Raji (cell line): ENCODE results near the gene ZBTB20.

ENCODE experiments used
- POLR2A ChIP-seq: IDR thresholded peaks from 2 replicates; pipeline ENCODE4 v1.6.1; 2011; ENCODE audit warnings: low read depth, low read length, control low read depth; ENCODE audit not compliant: insufficient read depth

Gene ZBTB20

GRCh38 chr3:114953215-114953799 lies 193.8 kb downstream of the ZBTB20 start:
- no peak for TF ChIP-seq POLR2A

DNA sequence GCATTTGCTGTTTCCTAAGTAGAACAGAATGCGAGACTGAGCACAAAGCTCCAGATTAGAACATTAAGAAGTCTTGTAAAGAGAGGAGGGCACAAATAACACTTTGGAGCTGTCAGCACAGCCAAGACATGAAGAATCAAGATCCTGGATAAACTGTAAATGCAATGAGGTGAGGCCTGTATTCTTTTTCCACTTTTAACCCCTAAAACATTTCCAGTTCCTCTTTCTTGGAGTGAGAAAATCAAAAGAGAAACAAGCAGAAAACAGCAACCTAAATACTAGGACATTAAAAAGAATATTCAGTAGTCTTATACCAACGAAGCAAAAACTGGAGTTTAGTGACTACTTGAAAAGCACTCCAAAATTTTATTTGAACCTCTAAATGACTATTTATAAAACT lies 204.3 kb downstream of the ZBTB20 start:
- no peak for TF ChIP-seq POLR2A

- TF ChIP-seq POLR2A = no peak
Measured at GRCh38 chr3:114941626-114942309, 205.3 kb downstream of the ZBTB20 start.

DNA sequence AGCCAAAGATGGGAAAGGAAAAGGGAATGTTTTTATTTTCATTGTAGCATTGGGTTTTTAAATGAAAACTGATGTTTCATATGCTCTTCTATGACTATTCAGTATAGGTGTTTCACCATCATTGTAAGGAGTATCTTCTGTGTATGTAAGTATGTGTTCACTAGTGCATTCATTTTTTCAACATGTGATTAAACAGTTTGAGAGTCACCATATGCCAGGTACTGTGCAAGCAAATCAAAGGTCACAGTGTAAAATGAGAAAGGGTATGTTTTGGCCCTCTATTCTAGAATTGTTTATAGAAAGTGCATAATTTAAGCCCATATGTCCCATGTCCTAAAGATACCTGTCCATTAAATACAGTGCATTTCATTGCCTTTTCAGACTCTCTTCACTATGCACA lies 207.2 kb downstream of the ZBTB20 start:
- no peak for TF ChIP-seq POLR2A

GRCh38 chr3:114933407-114933806 lies 213.7 kb downstream of the ZBTB20 start:
- no peak for TF ChIP-seq POLR2A

DNA sequence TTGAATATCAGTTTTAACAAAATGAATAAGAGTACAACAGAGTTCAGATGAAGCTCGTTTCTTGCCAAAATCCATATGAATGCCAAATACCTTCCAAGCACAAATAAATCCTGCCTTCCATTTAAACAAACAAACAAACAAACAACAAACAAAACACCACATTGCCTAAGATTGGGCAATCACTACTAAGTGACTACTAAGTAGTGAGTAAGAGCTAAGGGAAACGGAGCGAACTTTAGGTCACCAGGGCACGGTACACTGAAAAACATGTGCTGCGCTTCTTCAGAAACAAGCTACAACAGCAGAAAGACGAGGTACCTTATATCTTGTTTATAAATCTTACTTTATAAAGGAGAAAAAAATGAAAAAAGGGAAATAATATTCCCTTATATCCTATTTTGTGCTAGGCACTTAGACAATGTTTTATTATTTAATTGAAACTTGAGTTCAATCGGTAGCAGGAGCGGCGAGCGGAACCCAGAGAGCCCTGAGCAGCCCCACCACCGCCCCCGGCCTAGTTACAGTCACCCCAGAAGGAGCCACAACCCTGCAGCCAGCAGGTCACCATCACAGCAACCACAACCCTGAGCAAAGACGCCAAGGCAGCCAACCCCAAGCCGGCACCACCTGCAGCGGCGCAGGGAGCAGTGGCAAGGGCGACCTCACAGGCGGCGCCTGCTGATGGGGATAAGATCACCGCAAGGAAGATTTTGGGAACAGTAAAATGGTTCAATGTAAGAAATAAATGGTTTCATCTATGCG lies 216.9 kb downstream of the ZBTB20 start:
- TF ChIP-seq POLR2A = no peak

GRCh38 chr3:114928989-114929640 lies 218.0 kb downstream of the ZBTB20 start:
- no peak for TF ChIP-seq POLR2A

- TF ChIP-seq POLR2A = no peak
Measured at GRCh38 chr3:114904633-114905032, 242.5 kb downstream of the ZBTB20 start.

- TF ChIP-seq POLR2A = no peak
Measured at GRCh38 chr3:114903213-114903612, 243.9 kb downstream of the ZBTB20 start.

DNA sequence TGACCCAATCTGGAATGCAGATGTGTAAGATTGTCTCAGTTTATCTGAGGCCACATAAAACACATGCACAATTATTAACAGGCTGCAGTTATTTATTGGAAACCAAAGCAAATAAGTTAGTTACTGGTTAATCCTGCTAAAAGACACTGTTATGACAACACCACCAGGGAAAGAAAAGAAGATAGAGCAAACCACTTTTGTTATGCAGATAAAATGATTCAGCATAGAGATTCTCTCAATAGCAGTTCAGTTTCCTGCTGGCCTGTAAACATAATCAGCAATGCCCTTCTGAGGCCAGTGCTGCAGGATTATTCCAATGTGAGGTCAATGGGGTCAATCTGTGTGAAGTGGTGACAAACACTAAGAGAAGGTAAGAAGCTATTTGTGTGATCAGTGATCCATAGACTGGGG lies 244.4 kb downstream of the ZBTB20 start:
- no peak for TF ChIP-seq POLR2A

GRCh38 chr3:114900908-114901307 lies 246.2 kb downstream of the ZBTB20 start:
- no peak for TF ChIP-seq POLR2A

GRCh38 chr3:114899186-114899931 lies 247.7 kb downstream of the ZBTB20 start:
- TF ChIP-seq POLR2A = no peak

- TF ChIP-seq POLR2A = no peak
Measured at GRCh38 chr3:114896978-114897377, 250.1 kb downstream of the ZBTB20 start.

DNA sequence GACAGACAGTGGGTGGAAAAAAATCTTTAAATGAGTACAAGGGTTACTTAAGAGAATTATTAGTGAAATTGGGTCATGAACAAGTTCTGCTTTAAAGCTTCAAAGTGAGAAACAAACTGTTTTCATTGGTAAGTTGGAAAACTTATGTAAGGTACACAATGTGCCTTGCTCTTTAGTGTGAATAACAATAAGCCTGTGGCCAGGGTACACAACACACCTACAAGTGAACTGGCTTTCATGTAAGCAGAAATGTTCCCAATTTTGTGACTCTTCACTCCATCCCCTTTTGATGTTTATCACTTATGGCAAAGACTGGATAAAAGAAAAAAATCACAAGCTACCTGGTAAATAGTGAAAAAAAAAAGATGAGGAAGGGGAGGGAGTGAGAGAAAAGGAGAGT lies 253.7 kb downstream of the ZBTB20 start:
- TF ChIP-seq POLR2A = no peak

GRCh38 chr3:114892880-114893279 lies 254.2 kb downstream of the ZBTB20 start:
- no peak for TF ChIP-seq POLR2A
